SHP77 treated with DMSO at 0.1 percent for 48 hours (cell line): ENCODE measurements around the gene NPIPA3.
"Not testable (repeated sequence)": the region's sequence is repeated elsewhere in the genome, so short reads cannot be mapped to it uniquely, and the experiment has no call there.

Experiments
- DNase-seq: peaks from one replicate; lab custom pipeline; 2025; lab: John Stamatoyannopoulos, UW

NPIPA3 gene

GRCh38 chr16:14742273-14743128, 39.3 kb downstream of the NPIPA3 start, which contains the start of gene NPIPA2:
Gene NPIPA2 (plus strand): TSS chr16:14742533. CDS start chr16:14748066, 5,533 bp downstream.
- DNase-seq = not testable (repeated sequence)

GRCh38 chr16:14773654-14774053, 70.4 kb downstream of the NPIPA3 start:
- not testable (repeated sequence) for DNase-seq

GRCh38 chr16:14775624-14776023, 72.4 kb downstream of the NPIPA3 start:
- DNase-seq = not testable (repeated sequence)
